ENCODE data around the gene LTB4R. TPM values are rescaled to one million over a fixed set of nuclear protein-coding genes. Genes with fewer than 3 reads are reported as not detected.
"Not testable (repeated sequence)": the region's sequence is repeated elsewhere in the genome, so short reads cannot be mapped to it uniquely, and the experiment has no call there.

LTB4R gene
- total RNA-seq, 1 experiment from 2014 or later = 2.9 TPM

- DNase-seq (ENCODE audit: low spot score) = no peak
These were observed 32.7 kb downstream of the LTB4R start for GRCh38 chr14:24343795-24344660.

- DNase-seq (ENCODE audit: low spot score) = no peak
These were observed 35.8 kb downstream of the LTB4R start for GRCh38 chr14:24347134-24347533.

- no peak for DNase-seq (ENCODE audit: low spot score)
These were observed 36.9 kb downstream of the LTB4R start for GRCh38 chr14:24348186-24348585.

- DNase-seq (ENCODE audit: low spot score) = no peak
These were observed 38.4 kb downstream of the LTB4R start for GRCh38 chr14:24349742-24350141.

GRCh38 chr14:24351517-24351916, 40.2 kb downstream of the LTB4R start:
- no peak for DNase-seq (ENCODE audit: low spot score)

- no peak for DNase-seq (ENCODE audit: low spot score)
These were observed 42.5 kb downstream of the LTB4R start for GRCh38 chr14:24353559-24354481.

- DNase-seq (ENCODE audit: low spot score) = not testable (repeated sequence)
These were observed 43.2 kb downstream of the LTB4R start for GRCh38 chr14:24354482-24354825.

GRCh38 chr14:24355009-24355408, 43.7 kb downstream of the LTB4R start:
- no peak for DNase-seq (ENCODE audit: low spot score)

GRCh38 chr14:24356208-24356607, 44.9 kb downstream of the LTB4R start:
- no peak for DNase-seq (ENCODE audit: low spot score)

GRCh38 chr14:24360281-24360680, 49.0 kb downstream of the LTB4R start:
- DNase-seq (ENCODE audit: low spot score) = no peak

GRCh38 chr14:24361326-24361725, 50.0 kb downstream of the LTB4R start:
- DNase-seq (ENCODE audit: low spot score) = no peak

GRCh38 chr14:24362241-24362960, 51.1 kb downstream of the LTB4R start:
- no peak for DNase-seq (ENCODE audit: low spot score)

GRCh38 chr14:24363401-24363800, 52.1 kb downstream of the LTB4R start:
- DNase-seq (ENCODE audit: low spot score) = no peak

- DNase-seq (ENCODE audit: low spot score) = no peak
These were observed 53.5 kb downstream of the LTB4R start for GRCh38 chr14:24364841-24365240.

GRCh38 chr14:24365600-24366412, 54.5 kb downstream of the LTB4R start:
- no peak for DNase-seq (ENCODE audit: low spot score)

- DNase-seq (ENCODE audit: low spot score) = no peak
These were observed 55.1 kb downstream of the LTB4R start for GRCh38 chr14:24366413-24366720.

- DNase-seq (ENCODE audit: low spot score) = no peak
These were observed 55.6 kb downstream of the LTB4R start for GRCh38 chr14:24366721-24367513.
